GM21529 (cell line): ENCODE results near the gene RAB20.
"Not testable (repeated sequence)": the region's sequence is repeated elsewhere in the genome, so short reads cannot be mapped to it uniquely, and the experiment has no call there.

Experiments used
- ATAC-seq: cut with Tn5 transposase; IDR thresholded peaks from one replicate; pipeline ENCODE4 v1.9.1; 2021; ENCODE audit not compliant: unreplicated experiment

Gene RAB20

DNA sequence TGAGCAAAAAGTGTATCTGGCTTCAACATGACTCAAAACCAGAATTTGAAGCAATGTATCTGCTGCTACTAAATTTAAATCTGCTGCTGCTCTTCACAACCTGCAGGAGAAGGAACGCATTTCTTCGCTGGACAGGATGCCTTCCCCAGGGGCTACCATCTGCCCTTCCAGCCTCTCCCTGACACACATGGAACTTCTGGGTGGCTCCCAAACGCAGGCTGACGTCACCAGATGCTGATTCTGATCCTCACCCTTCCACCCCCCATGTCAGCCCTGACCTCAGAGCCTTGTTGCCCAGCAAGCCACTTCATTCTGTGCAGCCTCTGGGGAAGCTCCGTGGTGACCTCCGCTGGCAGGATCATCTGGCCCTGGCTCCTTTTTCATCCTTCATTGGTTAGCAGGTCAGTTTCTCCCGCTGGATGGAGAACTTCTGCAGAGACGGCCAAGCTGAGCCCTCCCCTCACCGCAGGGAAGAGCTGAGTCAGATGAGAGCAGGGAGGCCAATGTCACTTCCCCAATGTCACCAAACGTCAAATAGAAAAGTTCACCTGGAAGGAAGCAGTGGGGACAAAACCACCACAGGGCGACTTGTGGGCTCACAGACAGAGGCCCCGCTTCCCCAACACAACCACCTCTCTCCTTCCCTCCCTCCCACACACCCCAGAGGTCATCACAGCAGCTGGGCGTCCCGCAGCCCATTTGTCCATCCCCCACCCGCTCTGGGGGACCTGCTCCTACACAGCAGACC is 14.0 kb upstream of the RAB20 start:
- peak; percentile 95 for ATAC-seq

DNA sequence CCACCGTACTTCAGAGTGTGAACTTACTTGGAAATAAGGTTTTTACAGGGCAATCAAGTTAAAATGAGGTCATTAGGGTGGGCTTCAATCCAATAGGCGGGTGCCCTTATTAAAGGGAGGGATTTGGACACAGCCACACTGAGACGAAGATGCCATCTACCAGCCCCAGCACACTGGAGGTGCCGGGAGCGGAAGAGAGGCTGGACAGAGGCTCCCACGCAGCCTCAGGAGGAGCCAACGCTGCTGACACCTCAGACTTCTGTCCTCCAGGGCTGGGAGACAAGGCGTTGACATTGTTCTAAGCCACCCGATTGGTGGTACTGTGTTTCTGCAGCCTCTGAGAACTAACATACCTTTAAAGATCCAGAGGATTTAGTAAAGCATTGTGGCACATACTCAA is 12.6 kb upstream of the RAB20 start:
- ATAC-seq: no peak

DNA sequence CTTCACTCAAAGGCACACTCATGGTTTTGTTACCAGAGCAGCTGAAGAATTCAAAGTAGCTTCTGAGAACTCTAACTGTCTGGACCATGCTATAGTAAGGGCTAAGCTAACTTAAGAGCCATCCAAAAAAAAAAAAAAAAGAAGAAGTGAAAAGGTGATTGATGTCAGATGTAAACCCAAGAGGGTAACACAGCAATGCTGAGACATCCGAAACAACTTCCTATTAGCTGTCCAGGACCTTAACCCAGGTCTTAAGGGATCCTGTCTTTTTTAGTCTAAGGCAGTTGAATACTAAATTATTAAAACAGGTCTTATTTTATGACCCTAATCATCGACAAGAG is 11.2 kb upstream of the RAB20 start:
- ATAC-seq: no peak

DNA sequence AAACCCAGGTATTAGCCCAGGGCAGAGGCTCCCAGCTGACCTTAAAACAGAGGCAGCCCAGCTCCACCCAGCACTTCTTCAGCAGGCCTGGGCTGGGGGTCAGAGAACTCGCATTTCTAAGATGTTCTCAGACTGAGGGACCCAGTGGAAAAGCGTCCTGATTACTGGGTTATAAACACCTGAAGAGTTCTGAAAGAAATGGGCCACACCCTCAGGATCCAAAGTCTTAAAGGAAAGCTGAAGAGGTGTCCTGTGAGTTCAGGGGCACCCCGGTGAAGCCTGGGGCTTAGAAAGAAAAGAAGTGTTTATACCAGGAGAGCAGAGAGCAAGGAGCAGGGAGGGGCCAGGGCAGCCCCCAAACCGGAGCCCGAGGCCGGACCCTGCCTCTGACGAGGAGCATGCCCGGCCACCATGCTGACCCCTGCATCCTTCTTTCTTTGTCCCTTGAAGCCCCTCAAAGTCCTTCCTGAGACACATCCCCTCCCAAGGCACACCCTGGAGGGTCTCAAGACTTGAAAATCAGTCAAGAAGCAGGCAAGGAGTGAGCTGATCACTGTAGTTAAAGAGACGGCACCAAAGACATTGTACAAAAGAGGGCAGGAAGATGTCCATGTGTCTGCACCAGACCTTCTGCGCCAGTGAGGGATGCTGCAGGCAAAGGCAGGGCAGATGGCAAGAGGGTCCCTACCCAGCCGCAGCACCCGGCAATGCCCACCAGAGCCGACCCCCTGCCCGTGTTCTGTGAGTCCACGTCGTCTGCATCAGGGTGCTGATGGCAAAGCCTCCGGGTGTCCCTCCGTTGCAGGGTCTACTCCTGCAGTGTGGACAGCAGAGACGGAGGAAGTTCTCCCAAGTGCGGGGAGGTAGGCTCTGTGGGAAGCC is 10.6 kb upstream of the RAB20 start:
- no peak for ATAC-seq

DNA sequence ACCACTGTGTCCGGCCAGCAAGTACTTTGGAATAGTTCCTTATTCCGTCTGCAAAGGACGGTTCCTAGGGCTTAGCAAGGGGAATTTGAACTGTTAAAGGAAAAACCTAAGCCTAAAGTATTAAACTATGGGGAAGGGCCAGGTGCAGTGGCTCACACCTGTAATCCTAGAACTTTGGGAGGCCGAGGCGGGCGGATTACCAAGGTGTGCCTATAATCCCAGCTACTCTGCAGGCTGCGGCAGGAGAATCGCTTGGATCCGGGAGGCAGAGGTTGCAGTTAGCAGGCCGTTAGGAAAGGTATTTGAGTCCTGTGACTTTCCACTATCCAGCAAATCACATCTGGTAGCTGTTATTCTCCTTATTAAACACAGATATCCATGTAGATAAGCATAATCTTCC is 9.4 kb upstream of the RAB20 start:
- ATAC-seq: no peak

DNA sequence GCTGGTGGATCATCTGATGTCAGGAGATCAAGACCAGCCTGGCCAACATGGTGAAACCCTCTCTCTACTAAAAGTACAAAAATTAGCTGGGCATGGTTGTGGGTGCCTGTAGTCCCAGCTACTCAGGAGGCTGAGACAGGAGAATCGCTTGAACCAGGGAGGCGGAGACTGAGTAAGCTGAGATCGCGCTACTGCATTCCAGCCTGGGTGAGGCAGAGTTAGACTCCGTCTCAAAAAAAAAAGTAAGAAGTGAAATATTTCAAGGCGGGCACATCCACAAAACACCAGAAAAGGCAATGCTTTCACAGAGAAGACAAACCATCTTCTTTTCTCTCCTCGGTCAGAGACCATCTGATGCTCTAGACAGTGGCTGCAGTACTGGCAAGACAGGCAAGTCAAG is 8.4 kb upstream of the RAB20 start:
- ATAC-seq: not testable (repeated sequence)

DNA sequence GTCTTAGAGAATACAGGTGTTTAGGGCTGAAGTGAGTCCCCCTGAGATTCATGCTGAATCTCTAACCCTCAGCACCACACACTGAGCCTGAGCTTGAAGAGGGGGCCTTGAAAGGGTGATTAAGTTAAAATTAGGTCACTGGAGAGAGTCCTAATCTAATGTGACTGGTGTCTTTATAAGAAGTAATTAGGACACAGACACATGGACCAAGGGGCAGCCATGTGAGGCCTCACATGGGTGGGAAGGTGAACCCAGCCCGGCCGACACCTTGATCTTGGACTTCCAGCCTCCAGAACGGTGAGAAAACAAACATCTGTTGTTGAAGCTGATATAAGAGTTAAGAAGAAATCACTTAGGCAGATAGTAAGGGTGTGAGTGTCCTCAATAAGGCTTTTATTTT is 7.1 kb upstream of the RAB20 start:
- no peak for ATAC-seq

DNA sequence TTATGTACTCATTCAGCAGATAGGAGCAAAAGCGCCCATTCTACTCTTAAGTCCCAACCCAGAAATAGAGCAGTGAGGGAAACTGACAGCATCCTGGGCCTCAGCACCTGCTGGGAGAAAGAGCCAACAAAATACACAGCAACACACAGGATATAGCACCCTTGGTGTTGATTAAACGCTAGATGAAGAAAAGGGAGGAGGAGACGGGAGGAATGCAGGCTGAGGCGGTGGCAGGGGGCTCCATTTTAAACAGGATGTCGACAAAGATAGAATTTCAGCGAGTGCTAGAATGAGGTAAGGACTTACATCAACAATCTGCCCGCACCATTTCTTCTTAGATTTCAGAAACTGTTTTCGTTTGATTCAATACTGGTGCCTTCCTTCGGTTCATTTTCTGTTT is 4.6 kb upstream of the RAB20 start:
- ATAC-seq: no peak

DNA sequence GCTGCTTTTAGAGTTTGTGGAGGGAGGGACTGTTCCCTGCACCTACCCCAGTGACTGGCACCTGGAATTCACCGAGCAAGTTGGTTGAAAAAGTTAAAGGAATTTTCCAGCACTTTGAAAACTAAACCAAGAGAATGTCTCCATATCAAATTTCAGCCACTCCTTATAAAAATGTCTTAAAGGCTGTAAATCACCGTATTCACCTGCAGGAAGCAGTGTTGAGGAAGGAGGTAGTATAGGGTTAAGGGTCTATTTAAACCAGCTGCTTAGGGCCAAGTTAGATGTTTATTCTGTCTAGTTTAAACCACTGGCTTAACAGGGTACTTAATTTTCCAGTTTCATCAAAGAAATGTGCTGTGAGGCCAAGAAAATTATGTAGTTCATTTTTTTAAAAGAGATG is 3.8 kb upstream of the RAB20 start:
- no peak for ATAC-seq

DNA sequence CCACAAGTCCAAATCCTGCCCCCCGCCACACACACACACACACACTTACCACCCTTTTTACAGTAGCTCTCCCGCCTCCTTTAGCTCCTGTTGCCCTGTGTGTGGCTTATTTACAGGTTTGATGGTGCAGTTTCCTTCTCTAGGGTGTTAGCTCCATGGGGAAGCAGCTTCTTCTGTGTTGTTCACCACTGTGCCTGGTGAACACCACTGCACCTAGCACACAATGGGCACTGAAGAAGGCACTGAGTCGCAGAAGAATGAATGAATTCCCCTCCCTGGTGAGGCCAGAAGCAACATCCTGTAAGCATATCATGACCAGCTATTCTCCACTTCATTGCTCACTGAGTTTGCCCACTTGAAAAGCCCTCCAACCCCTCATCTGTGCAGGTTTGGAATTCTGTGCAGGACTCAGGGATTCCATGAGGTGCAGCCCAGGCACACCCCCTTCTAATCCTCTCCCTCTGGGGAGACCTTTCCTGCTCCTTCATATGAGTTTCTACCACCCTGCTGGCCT is 3.0 kb upstream of the RAB20 start:
- no peak for ATAC-seq

DNA sequence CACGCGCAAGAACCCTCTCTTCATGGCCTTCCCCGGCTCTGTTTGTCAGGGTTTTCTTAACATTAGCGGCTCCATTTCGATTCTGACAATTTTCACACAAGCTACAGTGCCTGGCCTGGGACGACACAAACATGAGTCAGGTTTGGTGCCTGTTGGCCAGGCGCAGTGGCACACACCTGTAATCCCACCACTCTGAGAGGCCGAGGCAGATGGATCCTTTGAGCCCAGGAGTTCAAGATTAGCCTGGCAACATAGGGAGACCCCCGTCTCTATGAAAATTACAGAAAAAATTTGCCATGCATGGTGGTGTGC is 1.9 kb upstream of the RAB20 start:
- no peak for ATAC-seq

DNA sequence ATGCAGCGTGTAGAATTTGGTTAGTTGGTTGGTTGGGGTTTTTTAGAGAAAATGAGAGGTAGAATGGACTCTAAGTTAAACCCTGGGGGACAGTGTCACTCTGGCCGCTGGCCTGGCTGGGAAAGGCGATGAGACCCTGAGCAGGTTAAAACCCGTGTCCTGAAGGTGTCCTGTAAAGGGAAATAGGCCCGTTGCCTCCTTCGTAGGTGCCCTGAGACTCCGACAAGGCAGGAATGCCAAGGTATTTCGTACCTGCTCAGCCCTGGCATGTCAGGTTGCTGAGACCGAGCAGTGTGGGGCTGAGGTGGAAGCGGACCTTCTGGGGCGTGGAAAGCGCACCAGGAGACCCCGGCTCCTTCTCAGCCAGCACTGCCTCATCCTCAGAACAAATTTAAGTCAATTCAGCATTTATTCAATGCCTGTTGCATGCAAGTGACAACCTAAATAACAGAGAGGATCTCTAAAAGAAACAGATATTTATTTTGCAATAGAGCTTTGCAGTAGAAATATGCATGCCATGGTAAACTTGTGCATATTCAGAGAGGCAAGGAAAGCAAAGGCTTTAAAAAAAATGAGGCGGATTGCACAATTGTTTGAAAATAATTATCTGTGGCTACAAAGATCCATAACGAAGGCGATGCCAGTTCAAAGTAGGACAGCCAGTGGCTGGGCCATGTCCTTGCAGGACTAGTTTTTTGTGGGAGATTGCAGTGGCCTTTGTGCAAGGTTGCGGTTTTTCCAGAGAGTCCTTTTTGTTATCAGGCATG is 1.4 kb upstream of the RAB20 start:
- ATAC-seq: no peak

DNA sequence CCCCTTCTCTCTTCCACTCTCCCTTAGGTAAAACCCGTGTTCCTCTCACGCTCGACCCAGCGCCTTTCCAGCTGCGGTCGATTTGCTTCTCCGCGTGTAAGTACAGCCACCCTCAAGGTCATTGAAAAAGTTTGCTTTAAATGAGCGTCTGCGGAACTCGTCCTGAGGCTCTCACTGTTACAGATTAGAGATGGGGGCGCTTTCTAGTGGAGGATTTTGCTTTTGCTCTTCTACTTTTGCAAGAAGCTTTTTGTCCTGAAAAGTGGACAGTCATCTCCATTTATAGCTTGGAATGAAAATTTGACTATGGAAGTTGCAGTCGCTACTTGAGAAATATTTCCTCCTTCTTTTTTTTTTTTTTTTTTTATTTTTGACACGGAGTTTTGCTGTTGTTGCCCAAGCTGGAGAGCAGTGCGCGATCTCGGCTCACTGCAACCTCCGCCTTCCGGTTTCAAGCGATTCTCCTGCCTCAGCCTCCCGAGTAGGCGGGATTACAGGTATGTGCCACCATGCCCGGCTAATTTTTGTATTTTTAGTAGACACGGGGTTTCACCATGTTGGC is 595 bp upstream of the RAB20 start:
- no peak for ATAC-seq

DNA sequence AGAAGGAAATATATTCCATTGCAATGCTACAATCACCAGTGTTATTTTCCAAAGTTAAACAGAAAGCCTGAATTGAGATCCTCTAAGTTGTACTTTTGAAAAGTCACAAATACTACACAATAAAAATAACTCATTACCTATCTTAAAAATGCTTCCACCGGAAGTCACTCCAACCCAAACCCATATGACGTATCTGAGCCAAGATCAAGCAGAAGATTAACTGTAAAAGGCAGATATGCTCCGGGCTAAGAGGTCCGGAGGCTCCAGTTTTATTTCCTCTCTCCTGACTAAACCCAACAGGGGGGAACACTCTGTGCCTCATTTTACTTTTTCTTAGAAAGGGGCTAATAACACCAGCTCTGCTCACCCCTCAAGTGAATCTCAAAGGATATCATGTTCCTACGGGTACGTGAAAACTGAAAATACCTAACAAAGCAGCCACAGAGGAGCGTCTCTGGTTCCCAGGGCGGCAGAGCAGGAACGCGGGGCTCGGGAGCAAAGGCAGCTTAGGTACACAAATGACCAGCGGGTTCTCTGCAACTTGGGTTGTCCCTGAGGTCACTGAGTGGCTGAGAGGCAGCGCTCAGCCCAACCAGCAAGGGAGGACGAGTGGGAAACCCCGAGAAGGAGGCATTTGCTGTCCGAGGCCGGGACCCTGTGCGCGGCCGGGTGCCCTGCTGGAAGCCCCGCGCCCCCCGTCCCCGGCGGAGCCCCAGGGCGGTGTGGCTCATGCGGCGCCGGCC is 750 bp downstream of the RAB20 start:
- peak; percentile 21 for ATAC-seq

DNA sequence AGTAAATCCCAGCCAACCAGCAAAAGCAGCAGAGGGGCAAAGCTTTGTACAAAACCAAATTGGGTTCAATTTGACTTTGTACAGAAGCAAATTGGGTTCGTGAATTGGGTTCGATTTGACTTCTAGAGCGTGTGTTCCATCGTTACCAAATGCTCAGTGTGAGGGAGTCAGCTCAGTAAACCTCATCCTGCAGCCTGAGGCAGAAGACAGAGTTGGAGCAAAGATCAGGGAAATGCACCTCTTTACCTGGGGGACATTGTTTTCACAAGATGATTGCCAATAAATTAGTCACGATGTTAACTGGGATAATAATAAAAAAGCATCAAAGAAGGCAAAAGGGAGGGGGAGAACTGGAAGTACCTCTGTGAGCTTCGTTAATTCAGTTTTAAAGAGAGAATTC is 1.5 kb downstream of the RAB20 start:
- no peak for ATAC-seq

DNA sequence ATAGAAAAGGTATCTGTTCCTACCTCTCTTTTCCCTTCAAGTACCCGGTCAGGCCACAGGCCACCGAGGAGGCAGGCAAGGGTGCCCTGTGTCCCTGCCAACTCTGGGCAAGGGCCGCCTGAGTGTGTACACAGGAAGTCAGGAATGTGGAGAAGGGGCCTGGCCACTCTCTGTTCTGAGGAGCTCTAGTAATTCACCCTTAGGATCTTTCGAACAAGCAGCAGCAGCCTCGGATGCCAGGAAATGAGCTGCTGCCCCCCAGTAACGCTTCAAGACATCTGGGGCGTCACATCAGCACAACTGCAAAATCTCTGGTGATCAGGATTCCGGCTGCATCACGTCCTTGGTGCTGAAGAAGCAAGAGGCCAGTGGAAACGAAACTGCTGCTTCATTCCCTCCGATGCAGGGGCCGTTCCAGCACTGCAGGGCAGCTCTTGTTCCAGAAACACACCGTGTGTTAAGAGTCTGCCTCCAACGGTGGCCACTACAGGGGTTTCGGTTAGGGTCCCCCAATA is 2.0 kb downstream of the RAB20 start:
- no peak for ATAC-seq

DNA sequence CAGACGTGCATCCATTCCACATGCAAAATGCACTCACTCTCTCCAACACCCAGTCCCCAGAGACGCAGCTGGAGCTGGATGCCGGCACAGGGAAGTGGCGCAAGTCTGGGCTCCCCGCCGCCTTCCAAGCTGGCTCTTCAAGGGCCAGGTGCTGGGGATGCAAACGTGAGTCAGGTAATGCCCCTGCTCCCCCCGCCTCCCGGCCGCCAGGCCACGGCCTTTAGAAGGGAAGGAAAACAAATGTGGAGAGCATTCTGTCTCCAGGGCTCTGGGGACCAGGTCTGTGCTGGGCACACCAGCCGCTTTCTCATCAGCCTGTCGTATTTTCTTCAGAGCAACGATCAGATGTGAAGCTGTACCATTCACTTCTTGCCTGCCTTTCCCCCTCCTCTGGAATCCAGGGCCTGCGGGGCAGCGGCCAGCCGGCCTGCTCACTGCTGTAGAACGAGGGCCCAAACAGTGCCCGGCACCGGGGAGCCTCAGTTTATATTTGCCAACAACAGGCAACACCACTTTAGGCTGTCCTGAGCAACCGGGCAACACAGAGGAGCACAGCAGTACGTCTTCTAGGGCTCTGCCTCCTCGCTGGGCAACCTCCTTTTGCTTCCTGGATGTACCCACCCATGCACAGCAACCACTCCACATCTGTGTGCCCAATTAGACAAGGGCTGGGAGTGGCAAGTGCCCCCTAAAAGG is 3.8 kb downstream of the RAB20 start:
- no peak for ATAC-seq

DNA sequence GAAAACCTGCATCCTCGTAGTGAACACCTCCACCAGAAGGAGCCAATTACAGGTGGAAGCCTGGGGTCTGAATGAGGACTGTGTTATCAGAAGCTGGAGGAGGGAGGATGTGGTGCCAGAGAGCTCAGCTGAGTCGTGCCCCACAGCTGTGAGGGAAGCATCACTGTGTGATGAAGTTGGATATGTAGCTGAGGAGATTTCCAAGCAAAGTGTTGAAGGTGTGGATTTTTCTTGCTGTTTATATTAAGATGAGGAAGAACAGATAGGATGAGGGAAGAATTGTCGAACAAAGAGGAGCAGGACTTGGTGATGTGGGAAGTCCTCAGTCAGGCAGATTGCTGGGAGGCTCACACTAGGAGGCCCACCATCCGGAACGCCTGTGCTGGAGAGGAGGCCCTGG is 4.4 kb downstream of the RAB20 start:
- ATAC-seq: no peak

DNA sequence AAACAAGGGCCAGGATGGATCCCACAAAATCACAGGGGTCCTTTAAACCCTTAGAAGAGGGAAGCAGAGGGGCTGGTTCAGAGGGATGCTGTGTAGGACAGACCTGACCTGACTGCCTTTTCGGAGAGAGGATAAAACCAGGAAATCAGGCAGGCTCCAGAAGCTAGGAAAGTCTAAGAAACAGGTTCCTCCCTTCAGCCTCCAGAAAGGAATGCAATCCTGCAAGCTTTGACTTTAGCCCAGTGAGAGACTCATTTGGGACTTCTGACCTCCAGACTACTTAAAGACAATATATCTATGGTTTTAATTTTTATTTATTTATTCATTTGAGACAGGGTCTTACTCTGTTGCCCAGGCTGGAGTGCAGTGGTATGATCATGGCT is 5.3 kb downstream of the RAB20 start:
- no peak for ATAC-seq

DNA sequence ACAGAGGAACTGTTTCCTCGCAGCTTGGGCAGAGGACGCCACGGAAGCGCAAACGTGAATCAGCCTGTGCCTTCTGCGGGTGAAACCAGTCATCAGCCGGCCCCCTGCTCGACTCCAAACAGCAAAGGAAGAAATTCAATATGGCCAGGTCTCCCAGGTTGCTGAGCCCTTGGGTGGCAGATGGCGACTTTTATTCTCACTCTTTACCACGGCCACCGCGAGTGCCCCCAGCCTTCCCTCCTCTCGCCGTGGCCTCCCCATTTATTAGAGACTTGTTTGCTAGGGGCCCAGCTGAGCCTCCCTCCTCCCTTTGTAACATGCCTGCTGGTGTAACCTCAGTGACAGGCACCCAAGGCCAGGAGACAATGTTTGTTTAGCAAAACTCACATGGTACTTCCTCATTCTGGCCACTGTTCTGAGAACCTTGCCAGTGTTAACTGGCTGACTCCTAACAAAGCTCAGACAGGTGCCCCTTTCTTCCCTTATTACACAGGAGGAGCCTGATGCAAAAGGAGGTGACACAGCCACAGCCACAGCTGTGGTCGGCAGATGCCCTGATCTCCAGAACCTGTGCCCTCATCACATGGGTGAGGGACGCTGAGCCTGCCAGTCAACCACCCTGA is 5.8 kb downstream of the RAB20 start:
- no peak for ATAC-seq
